HG03378 (cell line): Measurements from ENCODE around the gene ZNF335.
"Not testable (repeated sequence)": the region's sequence is repeated elsewhere in the genome, so short reads cannot be mapped to it uniquely, and the experiment has no call there.

Experiments
- ATAC-seq: cut with Tn5 transposase; IDR thresholded peaks from one replicate; pipeline ENCODE4 v1.9.1; 2021; ENCODE audit warnings: mild to moderate bottlenecking, moderate library complexity; ENCODE audit not compliant: unreplicated experiment

ZNF335 gene

GRCh38 chr20:46001498-46001897, 29.5 kb upstream of the ZNF335 start:
- no peak for ATAC-seq

GRCh38 chr20:46000262-46000996, 28.4 kb upstream of the ZNF335 start:
- no peak for ATAC-seq

- ATAC-seq, result no peak
Observed at GRCh38 chr20:45999557-46000261, 27.7 kb upstream of the ZNF335 start.

- no peak for ATAC-seq
Observed at GRCh38 chr20:45998761-45999160, 26.8 kb upstream of the ZNF335 start.

- no peak for ATAC-seq
Observed at GRCh38 chr20:45998337-45998736, 26.3 kb upstream of the ZNF335 start.

- no peak for ATAC-seq
Observed at GRCh38 chr20:45997187-45997586, 25.2 kb upstream of the ZNF335 start.

GRCh38 chr20:45995495-45996097, 23.6 kb upstream of the ZNF335 start:
- not testable (repeated sequence) for ATAC-seq

- ATAC-seq, result no peak
Observed at GRCh38 chr20:45994761-45995493, 22.9 kb upstream of the ZNF335 start.

- ATAC-seq, result no peak
Observed at GRCh38 chr20:45993197-45993951, 21.4 kb upstream of the ZNF335 start.

GRCh38 chr20:45991616-45992015, 19.6 kb upstream of the ZNF335 start:
- ATAC-seq, result no peak

GRCh38 chr20:45988830-45989229, 16.8 kb upstream of the ZNF335 start:
- ATAC-seq, result not testable (repeated sequence)

- no peak for ATAC-seq
Observed at GRCh38 chr20:45987108-45987780, 15.2 kb upstream of the ZNF335 start.

GRCh38 chr20:45985573-45985972, 13.6 kb upstream of the ZNF335 start:
- no peak for ATAC-seq

- no peak for ATAC-seq
Observed at GRCh38 chr20:45983279-45983743, 11.3 kb upstream of the ZNF335 start.

- no peak for ATAC-seq
Observed at GRCh38 chr20:45981261-45981660, 9.3 kb upstream of the ZNF335 start.

GRCh38 chr20:45976086-45976485, 4.1 kb upstream of the ZNF335 start:
- ATAC-seq, result no peak

- no peak for ATAC-seq
Observed at GRCh38 chr20:45975686-45976085, 3.7 kb upstream of the ZNF335 start.

GRCh38 chr20:45974896-45975565, 3.0 kb upstream of the ZNF335 start:
- ATAC-seq, result no peak

GRCh38 chr20:45972500-45973183, 639 bp upstream of the ZNF335 start:
- no peak for ATAC-seq
